H1 (cell line): Measurements from ENCODE around the gene TUBGCP2.

Experiments
- CEBPB ChIP-seq: IDR thresholded peaks from 2 replicates; pipeline ENCODE4 v1.6.1; 2012; ENCODE audit warnings: low read depth, low read length
- EGR1 ChIP-seq: IDR thresholded peaks from 2 replicates; pipeline ENCODE4 v1.6.1; 2011; ENCODE audit warnings: low read depth, low read length, borderline replicate concordance
- EZH2 ChIP-seq: fragments of 200-600 bp; sonication (generic); IDR thresholded peaks from 2 replicates; pipeline ENCODE4 v1.7.1; 2012; ENCODE audit warnings: low read depth, mild to moderate bottlenecking, moderate library complexity, low read length, inconsistent platforms; ENCODE audit not compliant: severe bottlenecking
- HDAC2 ChIP-seq, 2 experiments: fragments of 300-600 bp in 1 of 2; sonication (generic) in 1 of 2; IDR thresholded peaks; 2 replicates each; pipeline ENCODE4 v1.6.1; 2011 to 2012; ENCODE audit warnings: low read depth in 2 of 2, low read length in 2 of 2, mild to moderate bottlenecking in 2 of 2, moderate library complexity in 2 of 2, borderline replicate concordance in 1 of 2, inconsistent platforms in 1 of 2
- NRF1 ChIP-seq: IDR thresholded peaks from 2 replicates; pipeline ENCODE4 v1.6.1; 2011; ENCODE audit warnings: mild to moderate bottlenecking, low read depth, low read length, improper control_type of control experiment
- POLR2A ChIP-seq, 2 experiments: IDR thresholded peaks; 1 replicate in 1 of 2; 2 replicates in 1 of 2; pipeline ENCODE4 v1.6.1; 2011; ENCODE audit warnings: low read depth in 2 of 2, low read length in 2 of 2, mild to moderate bottlenecking in 2 of 2; ENCODE audit errors: control extremely low read depth in 1 of 2
- POLR2AphosphoS5 ChIP-seq: IDR thresholded peaks from 2 replicates; pipeline ENCODE4 v1.6.1; 2011; ENCODE audit warnings: low read depth, low read length
- RNF2 ChIP-seq: fragments of 200-900, 300-1000 bp; sonication (generic); IDR thresholded peaks from 2 replicates; pipeline ENCODE4 v1.7.1; 2016; ENCODE audit warnings: borderline replicate concordance, low read depth, mild to moderate bottlenecking, antibody characterized with exemption, low read length; ENCODE audit not compliant: poor library complexity, severe bottlenecking; ENCODE audit errors: missing control alignments
- SRF ChIP-seq: IDR thresholded peaks from 2 replicates; pipeline ENCODE4 v1.6.1; 2011; ENCODE audit warnings: mild to moderate bottlenecking, low read depth, low read length, moderate library complexity
- TEAD4 ChIP-seq: IDR thresholded peaks from 2 replicates; pipeline ENCODE4 v1.6.1; 2012; ENCODE audit warnings: low read depth, low read length, inconsistent platforms, mixed read lengths
- ZNF274 ChIP-seq: IDR thresholded peaks from 2 replicates; pipeline ENCODE4 v1.7.0; 2012; ENCODE audit warnings: low read length, borderline replicate concordance; ENCODE audit errors: extremely low read depth
- TF ChIP-seq, protein P1 (sequence below): IDR thresholded peaks from 2 replicates; pipeline ENCODE4 v1.6.1; 2012; ENCODE audit warnings: low read length, inconsistent platforms
- TF ChIP-seq, protein P2 (sequence below): IDR thresholded peaks from 2 replicates; pipeline ENCODE4 v1.6.1; 2011; ENCODE audit warnings: low read depth, mild to moderate bottlenecking, low read length; ENCODE audit not compliant: insufficient read depth
- TF ChIP-seq, protein P3 (sequence below), 3 experiments: IDR thresholded peaks; 1 replicate in 2 of 3; 2 replicates in 1 of 3; pipeline versions ENCODE4 v1.5.1 to v1.6.1; 2011; ENCODE audit warnings: low read length in 3 of 3, mild to moderate bottlenecking in 3 of 3, inconsistent platforms in 2 of 3, low read depth in 1 of 3, moderate library complexity in 1 of 3; ENCODE audit not compliant: insufficient read depth in 1 of 3; ENCODE audit errors: control extremely low read depth in 1 of 3

DNA sequence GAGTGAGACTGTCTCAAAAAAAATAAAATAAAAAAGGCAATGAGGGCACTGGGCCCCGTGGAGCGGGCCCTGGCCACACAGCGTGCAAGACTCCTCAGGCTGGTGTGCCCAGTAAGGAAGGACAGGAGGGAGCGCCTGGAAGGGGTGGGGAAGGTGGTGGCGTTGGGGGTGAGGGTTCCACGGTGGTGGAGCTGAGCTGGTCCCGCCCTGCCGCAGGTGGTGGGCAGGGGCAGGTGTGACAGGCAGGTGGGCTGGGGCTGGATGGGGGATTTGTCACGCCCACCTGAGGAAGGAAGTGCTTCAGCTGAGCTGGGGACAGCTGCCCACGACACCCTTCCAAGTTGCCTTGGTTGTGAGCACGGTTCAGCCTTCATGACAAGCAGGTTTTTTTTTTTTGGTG lies 37.7 kb upstream of the TUBGCP2 start:
- TF ChIP-seq POLR2AphosphoS5, result no peak
- TF ChIP-seq RNF2, result no peak
- TF ChIP-seq, protein P1, sequence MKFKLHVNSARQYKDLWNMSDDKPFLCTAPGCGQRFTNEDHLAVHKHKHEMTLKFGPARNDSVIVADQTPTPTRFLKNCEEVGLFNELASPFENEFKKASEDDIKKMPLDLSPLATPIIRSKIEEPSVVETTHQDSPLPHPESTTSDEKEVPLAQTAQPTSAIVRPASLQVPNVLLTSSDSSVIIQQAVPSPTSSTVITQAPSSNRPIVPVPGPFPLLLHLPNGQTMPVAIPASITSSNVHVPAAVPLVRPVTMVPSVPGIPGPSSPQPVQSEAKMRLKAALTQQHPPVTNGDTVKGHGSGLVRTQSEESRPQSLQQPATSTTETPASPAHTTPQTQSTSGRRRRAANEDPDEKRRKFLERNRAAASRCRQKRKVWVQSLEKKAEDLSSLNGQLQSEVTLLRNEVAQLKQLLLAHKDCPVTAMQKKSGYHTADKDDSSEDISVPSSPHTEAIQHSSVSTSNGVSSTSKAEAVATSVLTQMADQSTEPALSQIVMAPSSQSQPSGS, result no peak
- no peak for TF ChIP-seq POLR2A (IDR thresholded peaks at IDR 0.05; ENCODE audit: control extremely low read depth in 1 of 2, low read depth in 2 of 2, low read length in 2 of 2)
- no peak for TF ChIP-seq EZH2
- TF ChIP-seq, protein P2, sequence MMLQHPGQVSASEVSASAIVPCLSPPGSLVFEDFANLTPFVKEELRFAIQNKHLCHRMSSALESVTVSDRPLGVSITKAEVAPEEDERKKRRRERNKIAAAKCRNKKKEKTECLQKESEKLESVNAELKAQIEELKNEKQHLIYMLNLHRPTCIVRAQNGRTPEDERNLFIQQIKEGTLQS, result no peak
- no peak for TF ChIP-seq HDAC2 (IDR thresholded peaks at IDR 0.05; ENCODE audit: borderline replicate concordance in 1 of 2, low read depth in 2 of 2, low read length in 2 of 2)
- TF ChIP-seq, protein P3, sequence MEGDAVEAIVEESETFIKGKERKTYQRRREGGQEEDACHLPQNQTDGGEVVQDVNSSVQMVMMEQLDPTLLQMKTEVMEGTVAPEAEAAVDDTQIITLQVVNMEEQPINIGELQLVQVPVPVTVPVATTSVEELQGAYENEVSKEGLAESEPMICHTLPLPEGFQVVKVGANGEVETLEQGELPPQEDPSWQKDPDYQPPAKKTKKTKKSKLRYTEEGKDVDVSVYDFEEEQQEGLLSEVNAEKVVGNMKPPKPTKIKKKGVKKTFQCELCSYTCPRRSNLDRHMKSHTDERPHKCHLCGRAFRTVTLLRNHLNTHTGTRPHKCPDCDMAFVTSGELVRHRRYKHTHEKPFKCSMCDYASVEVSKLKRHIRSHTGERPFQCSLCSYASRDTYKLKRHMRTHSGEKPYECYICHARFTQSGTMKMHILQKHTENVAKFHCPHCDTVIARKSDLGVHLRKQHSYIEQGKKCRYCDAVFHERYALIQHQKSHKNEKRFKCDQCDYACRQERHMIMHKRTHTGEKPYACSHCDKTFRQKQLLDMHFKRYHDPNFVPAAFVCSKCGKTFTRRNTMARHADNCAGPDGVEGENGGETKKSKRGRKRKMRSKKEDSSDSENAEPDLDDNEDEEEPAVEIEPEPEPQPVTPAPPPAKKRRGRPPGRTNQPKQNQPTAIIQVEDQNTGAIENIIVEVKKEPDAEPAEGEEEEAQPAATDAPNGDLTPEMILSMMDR (IDR thresholded peaks at IDR 0.05; ENCODE audit: control extremely low read depth in 1 of 3, insufficient read depth in 1 of 3, low read depth in 1 of 3, low read length in 3 of 3), result no peak
- no peak for TF ChIP-seq ZNF274
- no peak for TF ChIP-seq CEBPB
- no peak for TF ChIP-seq TEAD4
- TF ChIP-seq SRF, result no peak
- TF ChIP-seq EGR1, result no peak
- no peak for TF ChIP-seq NRF1
